OCI-LY7 (cell line): ENCODE results near the gene NUDT7. TPM values are rescaled to one million over a fixed set of nuclear protein-coding genes. Genes with fewer than 3 reads are reported as not detected.

Experiments used
- BruUV-seq: library from RNA; stranded (reverse); fragments of 400-500 nt; replicated peaks from 2 replicates; lab custom pipeline; 2021; lab: Mats Ljungman, UMichigan
- CTCF ChIA-PET: fragments of 300-600 bp; sonication (Branson Sonifier 250); formaldehyde crosslinking; loops from one replicate; lab custom pipeline; 2022; ENCODE audit warnings: antibody characterized with exemption; ENCODE audit not compliant: unreplicated experiment; lab: Charles Lee
- POLR2A ChIA-PET: fragments of 300-600 bp; sonication (Branson Sonifier 250); formaldehyde crosslinking; loops from one replicate; lab custom pipeline; 2022; ENCODE audit warnings: antibody characterized with exemption; lab: Charles Lee
- DNase-seq: peaks from one replicate; pipeline ENCODE4 v3.0.0-alpha.2; 2015; ENCODE audit warnings: low spot score
- H2AFZ ChIP-seq: fragments of 200-600 bp; sonication (generic), shearing (Covaris generic); 2 replicates; pipeline ENCODE4 v1.6.1; 2014; ENCODE audit warnings: mild to moderate bottlenecking, antibody characterized with exemption, low read length, moderate library complexity
- H3K27ac ChIP-seq: fragments of 200-600 bp; sonication (generic); 2 replicates; pipeline ENCODE4 v1.5.1; 2014; ENCODE audit warnings: mixed run types, low read depth, mild to moderate bottlenecking, moderate library complexity, low read length, inconsistent platforms; ENCODE audit not compliant: poor library complexity, severe bottlenecking
- H3K36me3 ChIP-seq: fragments of 200-600 bp; sonication (generic); 2 replicates; pipeline ENCODE4 v1.6.1; 2014; ENCODE audit warnings: mild to moderate bottlenecking, antibody characterized with exemption, low read length, moderate library complexity, mixed read lengths; ENCODE audit not compliant: insufficient read depth
- H3K4me1 ChIP-seq: fragments of 200-600 bp; sonication (generic); 2 replicates; pipeline ENCODE4 v1.5.1; 2014; ENCODE audit warnings: mild to moderate bottlenecking, low read length; ENCODE audit not compliant: insufficient read depth, poor library complexity, severe bottlenecking
- H3K4me2 ChIP-seq: fragments of 200-600 bp; sonication (generic); 2 replicates; pipeline ENCODE4 v1.6.1; 2014; ENCODE audit warnings: mild to moderate bottlenecking, low read length
- H3K4me3 ChIP-seq: fragments of 200-600 bp; sonication (generic); 2 replicates; pipeline ENCODE4 v1.5.1; 2014; ENCODE audit warnings: mild to moderate bottlenecking, low read depth, low read length; ENCODE audit not compliant: poor library complexity, severe bottlenecking
- H3K79me2 ChIP-seq: fragments of 200-600 bp; sonication (generic); 2 replicates; pipeline ENCODE4 v1.6.1; 2016; ENCODE audit warnings: low read depth, mild to moderate bottlenecking, low read length, moderate library complexity, mixed read lengths; ENCODE audit not compliant: insufficient read depth
- H3K9me2 ChIP-seq: fragments of 200-600 bp; sonication (generic); 2 replicates; pipeline ENCODE4 v1.6.1; 2016; ENCODE audit warnings: mild to moderate bottlenecking, low read length, mixed read lengths; ENCODE audit not compliant: insufficient read depth
- H3K9me3 ChIP-seq: fragments of 200-600 bp; sonication (generic); 2 replicates; pipeline ENCODE4 v1.6.1; 2014; ENCODE audit warnings: mild to moderate bottlenecking, mixed run types, low read length, mixed read lengths
- H4K20me1 ChIP-seq: fragments of 200-600 bp; sonication (generic); 2 replicates; pipeline ENCODE4 v1.6.1; 2014; ENCODE audit warnings: mild to moderate bottlenecking, antibody characterized with exemption, low read length, moderate library complexity, mixed read lengths; ENCODE audit not compliant: insufficient read depth
- EZH2phosphoT487 ChIP-seq: fragments of 200-600 bp; sonication (generic); IDR thresholded peaks from 2 replicates; pipeline ENCODE4 v1.6.1; 2018; ENCODE audit warnings: low read depth, borderline replicate concordance, mild to moderate bottlenecking, mixed run types, antibody characterized with exemption, low read length, moderate library complexity, mixed read lengths
- intact Hi-C: fragments of 100-400 bp; cut with micrococcal nuclease; formaldehyde crosslinking; loops from one replicate; pipeline ENCODE4 v1.10.0; 2022; ENCODE audit not compliant: unreplicated experiment
- total RNA-seq, 2 experiments: library from RNA; depleted of rRNA in 1 of 2; stranded (reverse); fragments of >200 nt in 1 of 2; shearing (Covaris generic) in 1 of 2; gene quantifications; 2 replicates each; pipeline ENCODE4 v1.2.3, GENCODE V29; 2014 to 2022
- TF ChIP-seq, protein P1 (sequence below): fragments of 200-600 bp; sonication (generic); conservative IDR thresholded peaks from 2 replicates; pipeline ENCODE4 v1.5.1; 2014; ENCODE audit warnings: mild to moderate bottlenecking, antibody characterized with exemption, low read length, moderate library complexity, mixed read lengths

The NUDT7 gene
- total RNA-seq, 2 experiments from 2014 or later: 4.4 to 22.1 TPM

DNA sequence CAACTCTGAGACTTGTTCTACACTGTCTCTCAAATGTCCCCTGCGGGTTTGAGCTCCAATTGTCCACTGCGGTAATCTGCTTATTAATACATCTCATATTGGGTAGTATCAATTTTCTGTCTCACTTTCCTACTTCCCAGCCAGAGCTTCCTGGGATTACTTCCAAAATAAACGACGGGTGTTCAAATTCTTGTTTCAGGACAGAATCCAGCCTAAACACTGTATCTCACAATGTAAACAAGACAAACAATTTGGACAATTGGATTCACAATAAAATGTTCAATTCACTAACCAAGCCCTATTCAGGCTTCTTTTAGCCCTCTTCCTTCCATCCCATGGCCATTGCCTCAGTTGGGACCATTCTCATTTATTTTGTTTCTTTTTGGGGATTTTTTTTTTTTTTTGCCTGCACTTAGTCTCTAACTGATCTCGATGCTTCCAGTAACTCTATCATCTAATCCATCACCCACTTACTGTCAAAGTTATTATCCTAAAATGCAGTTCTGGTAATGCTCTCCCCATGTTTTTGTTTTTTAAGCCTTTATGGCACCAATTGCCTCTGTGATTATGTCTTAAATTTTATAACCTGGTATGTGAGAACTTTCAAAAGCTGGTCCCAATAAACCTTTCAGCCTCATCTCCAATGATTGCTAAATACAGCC lies 64.0 kb downstream of the NUDT7 start:
- Histone ChIP-seq H3K4me2 (no peak overlapping the region), H3K9me3 (no peaks in the 10 kb centered on the region), H2AFZ (no peak overlapping the region), H3K9me2 (no peaks in the 10 kb centered on the region), H3K36me3 (no peaks in the 10 kb centered on the region), H3K4me3 (no peak overlapping the region), H4K20me1 (no peaks in the 10 kb centered on the region), H3K4me1 (no peaks in the 10 kb centered on the region), H3K79me2 (no peaks in the 10 kb centered on the region), H3K27ac (no peak overlapping the region)
- BruUV-seq: no TSS peak
- TF ChIP-seq EZH2phosphoT487: no peak
- TF ChIP-seq, protein P1, sequence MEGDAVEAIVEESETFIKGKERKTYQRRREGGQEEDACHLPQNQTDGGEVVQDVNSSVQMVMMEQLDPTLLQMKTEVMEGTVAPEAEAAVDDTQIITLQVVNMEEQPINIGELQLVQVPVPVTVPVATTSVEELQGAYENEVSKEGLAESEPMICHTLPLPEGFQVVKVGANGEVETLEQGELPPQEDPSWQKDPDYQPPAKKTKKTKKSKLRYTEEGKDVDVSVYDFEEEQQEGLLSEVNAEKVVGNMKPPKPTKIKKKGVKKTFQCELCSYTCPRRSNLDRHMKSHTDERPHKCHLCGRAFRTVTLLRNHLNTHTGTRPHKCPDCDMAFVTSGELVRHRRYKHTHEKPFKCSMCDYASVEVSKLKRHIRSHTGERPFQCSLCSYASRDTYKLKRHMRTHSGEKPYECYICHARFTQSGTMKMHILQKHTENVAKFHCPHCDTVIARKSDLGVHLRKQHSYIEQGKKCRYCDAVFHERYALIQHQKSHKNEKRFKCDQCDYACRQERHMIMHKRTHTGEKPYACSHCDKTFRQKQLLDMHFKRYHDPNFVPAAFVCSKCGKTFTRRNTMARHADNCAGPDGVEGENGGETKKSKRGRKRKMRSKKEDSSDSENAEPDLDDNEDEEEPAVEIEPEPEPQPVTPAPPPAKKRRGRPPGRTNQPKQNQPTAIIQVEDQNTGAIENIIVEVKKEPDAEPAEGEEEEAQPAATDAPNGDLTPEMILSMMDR: no peak
- POLR2A ChIA-PET: interaction anchor here (0.6 kb wide), 1 partner anchor 30 kb away, joined by 3 read pairs; no protein-coding TSS in a partner anchor
- CTCF ChIA-PET: no interaction called here
- intact Hi-C loops: no loop called here
- DNase-seq: no peak

DNA sequence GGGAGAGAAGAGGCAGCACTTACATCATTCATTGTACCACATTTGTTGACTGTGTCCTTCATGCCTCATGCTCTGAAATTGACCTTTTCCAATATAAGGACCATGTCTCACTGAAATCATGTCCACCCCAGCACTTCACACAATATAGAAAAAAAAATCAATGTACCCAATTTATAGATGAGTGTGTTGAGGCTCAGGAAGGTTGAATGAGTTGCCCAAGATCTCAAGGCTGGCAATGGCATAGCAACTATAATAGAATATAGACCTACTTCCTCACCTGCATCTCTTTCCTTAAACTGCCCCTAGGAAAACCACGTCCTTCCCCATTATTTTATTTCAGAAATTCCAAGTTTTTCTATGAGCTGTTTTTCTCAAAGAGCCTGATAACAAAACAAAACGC lies 65.1 kb downstream of the NUDT7 start:
- H3K27ac ChIP-seq: no peak overlapping the region
- H3K36me3 ChIP-seq: no peaks in the 10 kb centered on the region
- ChIA-PET CTCF (no interaction called here), POLR2A (no interaction called here)
- no peak for DNase-seq
- TF ChIP-seq, protein P1: no peak
- TF ChIP-seq EZH2phosphoT487: no peak
- H2AFZ ChIP-seq: no peak overlapping the region
- H3K4me3 ChIP-seq: no peak overlapping the region
- no TSS peak for BruUV-seq
- H3K79me2 ChIP-seq: no peaks in the 10 kb centered on the region
- H3K4me2 ChIP-seq: no peak overlapping the region
- H4K20me1 ChIP-seq: no peaks in the 10 kb centered on the region
- intact Hi-C loops: no loop called here
- no peaks in the 10 kb centered on the region for H3K4me1 ChIP-seq
- no peaks in the 10 kb centered on the region for H3K9me2 ChIP-seq
- H3K9me3 ChIP-seq: no peaks in the 10 kb centered on the region
